GM12878 (cell line): Measurements from ENCODE around the gene CAPRIN2. TPM values are rescaled to one million over a fixed set of nuclear protein-coding genes. Genes with fewer than 3 reads are reported as not detected.
A peak's percentile ranks its signal among the peaks of the same experiment; 100 is the strongest.

Experiments
- ATAC-seq: fragments of 200-7000 bp; cut with Tn5 transposase; 3 replicates; pipeline ENCODE4 v1.9.1; 2020; ENCODE audit warnings: mild to moderate bottlenecking, moderate library complexity
- BruUV-seq: library from RNA; stranded (reverse); fragments of 400-500 nt; replicated peaks from 2 replicates; lab custom pipeline; 2021; lab: Mats Ljungman, UMichigan
- CTCF ChIA-PET: fragments of 300-600 bp; sonication (Branson Sonifier 250); formaldehyde crosslinking; extraction: SDS; loops from one replicate; lab custom pipeline; 2021; ENCODE audit warnings: inconsistent platforms; lab: Yijun Ruan, JAX
- POLR2A ChIA-PET: fragments of 350-600 bp; formaldehyde crosslinking; extraction: SDS; loops from one replicate; lab custom pipeline; 2021; ENCODE audit warnings: inconsistent platforms; lab: Charles Lee
- RAD21 ChIA-PET: fragments of 300-600 bp; sonication (Branson Sonifier 250); formaldehyde crosslinking; loops from one replicate; lab custom pipeline; 2023; ENCODE audit warnings: antibody characterized with exemption; ENCODE audit not compliant: unreplicated experiment; lab: Charles Lee
- SMC1A ChIA-PET: fragments of 300-600 bp; sonication (Branson Sonifier 250); formaldehyde crosslinking; loops from one replicate; lab custom pipeline; 2023; ENCODE audit not compliant: unreplicated experiment, uncharacterized antibody; lab: Charles Lee
- DNase-seq: peaks from one replicate; pipeline ENCODE4 v3.0.0-alpha.2; 2011; ENCODE audit warnings: low read depth, low spot score
- FAIRE-seq: peaks from 3 replicates; lab custom pipeline; 2011; peaks lifted over from hg19 to GRCh38; lab: Jason Lieb, UNC
- H2AFZ ChIP-seq: 2 replicates; pipeline ENCODE4 v1.6.0; 2011; ENCODE audit warnings: low read depth, low read length, control low read depth; ENCODE audit not compliant: control insufficient read depth
- H3K27ac ChIP-seq: 2 replicates; pipeline ENCODE4 v1.5.1; 2011; ENCODE audit warnings: control low read depth; ENCODE audit not compliant: control insufficient read depth, insufficient read depth
- H3K27me3 ChIP-seq, 2 experiments: replicated peaks in 1 of 2; 2 replicates each; pipeline versions ENCODE4 v1.6.0 to v1.6.1; 2011; ENCODE audit warnings: low read length in 1 of 2; ENCODE audit not compliant: control insufficient read depth in 2 of 2, insufficient read depth in 2 of 2
- H3K36me3 ChIP-seq, 2 experiments: 2 replicates each; pipeline ENCODE4 v1.5.1; 2011; ENCODE audit warnings: low read length in 1 of 2; ENCODE audit not compliant: control insufficient read depth in 2 of 2, insufficient read depth in 2 of 2
- H3K4me1 ChIP-seq: 2 replicates; pipeline ENCODE4 v1.6.1; 2011; ENCODE audit warnings: mild to moderate bottlenecking, low read length, moderate library complexity, mixed read lengths; ENCODE audit not compliant: control insufficient read depth, insufficient read depth
- H3K4me2 ChIP-seq: 2 replicates; pipeline ENCODE4 v1.6.0; 2011; ENCODE audit warnings: control low read depth; ENCODE audit not compliant: control insufficient read depth, insufficient read depth
- H3K4me3 ChIP-seq: fragments of 200-600 bp; sonication (generic); 2 replicates; pipeline ENCODE4 v1.5.1; 2016
- H3K79me2 ChIP-seq: 2 replicates; pipeline ENCODE4 v1.6.0; 2011; ENCODE audit warnings: low read length; ENCODE audit not compliant: control insufficient read depth, insufficient read depth
- H3K9ac ChIP-seq: 2 replicates; pipeline ENCODE4 v1.8.0; 2011; ENCODE audit warnings: low read length, control low read depth, mixed read lengths; ENCODE audit not compliant: control insufficient read depth, insufficient read depth
- H3K9me3 ChIP-seq: replicated peaks from 3 replicates; pipeline ENCODE4 v1.5.1; 2011; ENCODE audit warnings: mild to moderate bottlenecking, low read length; ENCODE audit not compliant: control insufficient read depth, insufficient read depth
- H4K20me1 ChIP-seq: 2 replicates; pipeline ENCODE4 v1.6.0; 2011; ENCODE audit not compliant: control insufficient read depth, insufficient read depth
- BACH1 ChIP-seq: fragments of 450-650 bp; IDR thresholded peaks from 2 replicates; pipeline ENCODE4 v1.6.1; 2017; ENCODE audit warnings: mild to moderate bottlenecking, borderline replicate concordance
- BCL11A ChIP-seq: IDR thresholded peaks from 2 replicates; pipeline ENCODE4 v1.6.1; 2011; ENCODE audit warnings: low read depth, low read length
- CHD1 ChIP-seq: IDR thresholded peaks from 2 replicates; pipeline ENCODE4 v1.6.1; 2012; ENCODE audit warnings: low read depth, low read length, improper control_type of control experiment
- E2F8 ChIP-seq: fragments of 450-650 bp; IDR thresholded peaks from 2 replicates; pipeline ENCODE4 v1.6.1; 2018; ENCODE audit warnings: mild to moderate bottlenecking, low read depth, moderate library complexity; ENCODE audit not compliant: partially characterized antibody
- EP300 ChIP-seq, 2 experiments: fragments of 150-350 bp in 1 of 2; IDR thresholded peaks; 2 replicates each; pipeline ENCODE4 v1.6.1; 2011 to 2012; ENCODE audit warnings: low read depth in 2 of 2, low read length in 2 of 2, borderline replicate concordance in 1 of 2, improper control_type of control experiment in 1 of 2, inconsistent platforms in 1 of 2; ENCODE audit not compliant: control insufficient read depth in 1 of 2
- HDAC2 ChIP-seq: fragments of 200-600 bp; sonication (generic); IDR thresholded peaks from 2 replicates; pipeline ENCODE4 v1.6.1; 2017
- KAT2A ChIP-seq: conservative IDR thresholded peaks from 2 replicates; pipeline ENCODE4 v1.6.1; 2011; ENCODE audit warnings: low read depth, low read length; ENCODE audit not compliant: control insufficient read depth
- KDM1A ChIP-seq: fragments of 200-600 bp; sonication (generic); IDR thresholded peaks from 2 replicates; pipeline ENCODE4 v1.6.1; 2016; ENCODE audit warnings: borderline replicate concordance
- LARP7 ChIP-seq: fragments of 450-650 bp; IDR thresholded peaks from 2 replicates; pipeline ENCODE4 v1.6.1; 2017; ENCODE audit warnings: mild to moderate bottlenecking
- MEF2B ChIP-seq: fragments of 450-650 bp; IDR thresholded peaks from 2 replicates; pipeline ENCODE4 v1.6.1; 2018; ENCODE audit warnings: mild to moderate bottlenecking, moderate library complexity; ENCODE audit not compliant: partially characterized antibody, poor library complexity, severe bottlenecking
- MTA3 ChIP-seq: IDR thresholded peaks from 2 replicates; pipeline ENCODE4 v1.6.1; 2012; ENCODE audit warnings: low read length, inconsistent platforms, borderline replicate concordance
- NR2C1 ChIP-seq: fragments of 450-650 bp; IDR thresholded peaks from 2 replicates; pipeline ENCODE4 v1.6.1; 2017; ENCODE audit warnings: antibody characterized with exemption, mild to moderate bottlenecking, moderate library complexity
- RB1 ChIP-seq: fragments of 450-650 bp; formaldehyde crosslinking; IDR thresholded peaks from 2 replicates; pipeline ENCODE4 v1.6.1; 2017; ENCODE audit warnings: mild to moderate bottlenecking, borderline replicate concordance
- RBBP5 ChIP-seq: fragments of 200-600 bp; sonication (generic); conservative IDR thresholded peaks from 2 replicates; pipeline ENCODE4 v1.6.1; 2016
- SP1 ChIP-seq: IDR thresholded peaks from one replicate; pipeline ENCODE4 v1.6.1; 2011; ENCODE audit warnings: low read depth, low read length
- SRF ChIP-seq, 2 experiments: IDR thresholded peaks; 2 replicates each; pipeline ENCODE4 v1.6.1; 2011; ENCODE audit warnings: low read depth in 2 of 2, low read length in 2 of 2, mild to moderate bottlenecking in 1 of 2, moderate library complexity in 1 of 2
- WRNIP1 ChIP-seq: IDR thresholded peaks from 2 replicates; pipeline ENCODE4 v1.6.1; 2011; ENCODE audit warnings: low read depth, low read length, improper control_type of control experiment, borderline replicate concordance
- ZBED1 ChIP-seq: IDR thresholded peaks from 2 replicates; pipeline ENCODE4 v1.6.1; 2016; ENCODE audit warnings: borderline replicate concordance
- WGBS: methylation state at CpG from one replicate; pipeline ENCODE4 v1.1.6; 2016; ENCODE audit warnings: low lambda C conversion rate; ENCODE audit not compliant: insufficient replicate concordance, insufficient coverage; ENCODE audit errors: missing lambda C conversion rate; 5-methylcytosine and 5-hydroxymethylcytosine counted together
- in situ Hi-C: fragments of 300-500 bp; cut with MboI; formaldehyde crosslinking; loops from 9 replicates; pipeline ENCODE4 v1.14.3; 2018; ENCODE audit warnings: mixed read lengths
- intact Hi-C: fragments of 100-400 bp; cut with micrococcal nuclease; formaldehyde crosslinking; loops from one replicate; pipeline ENCODE4 v1.14.2; 2022; ENCODE audit not compliant: unreplicated experiment
- polyA plus RNA-seq, 11 experiments: library from polyadenylated mRNA; depleted of rRNA in 4 of 11; unstranded in 6 of 11; stranded (reverse) in 5 of 11; fragments of >200 nt; fragmentation: Nextera tagmentation in 4 of 11; fragmentation: Illumina TruSeq in 1 of 11; extraction: Ambion mirVana in 4 of 11; extraction: Trizol in 1 of 11; gene quantifications; 1 replicate in 1 of 11; 2 replicates in 10 of 11; pipeline versions ENCODE4 v1.2.1 to v1.2.3, GENCODE V29; 2011 to 2016; ENCODE audit warnings: inconsistent platforms in 2 of 11, missing spikeins in 2 of 11, low read depth in 1 of 11
- total RNA-seq, 4 experiments: library from RNA; depleted of rRNA in 3 of 4; stranded (reverse); fragments of >200 nt in 3 of 4; fragmentation: Illumina TruSeq in 1 of 4; extraction: Trizol in 1 of 4; gene quantifications; 2 replicates each; pipeline versions ENCODE4 v1.2.1 to v1.2.3, GENCODE V29; 2013 to 2021
- TF ChIP-seq, protein P1 (sequence below): fragments of 150-350 bp; IDR thresholded peaks from 2 replicates; pipeline ENCODE4 v1.6.1; 2014; ENCODE audit warnings: mild to moderate bottlenecking, low read depth, low read length
- TF ChIP-seq, protein P2 (sequence below): fragments of 450-650 bp; IDR thresholded peaks from 2 replicates; pipeline ENCODE4 v1.6.1; 2017; ENCODE audit warnings: borderline replicate concordance

CAPRIN2 gene
- total and polyA plus RNA-seq, 10 of the 15 experiments (the other 5 are each of a cell fraction or from before 2014, with no cell fraction given), result 1.2 to 13.6 (median 8.2) TPM

DNA sequence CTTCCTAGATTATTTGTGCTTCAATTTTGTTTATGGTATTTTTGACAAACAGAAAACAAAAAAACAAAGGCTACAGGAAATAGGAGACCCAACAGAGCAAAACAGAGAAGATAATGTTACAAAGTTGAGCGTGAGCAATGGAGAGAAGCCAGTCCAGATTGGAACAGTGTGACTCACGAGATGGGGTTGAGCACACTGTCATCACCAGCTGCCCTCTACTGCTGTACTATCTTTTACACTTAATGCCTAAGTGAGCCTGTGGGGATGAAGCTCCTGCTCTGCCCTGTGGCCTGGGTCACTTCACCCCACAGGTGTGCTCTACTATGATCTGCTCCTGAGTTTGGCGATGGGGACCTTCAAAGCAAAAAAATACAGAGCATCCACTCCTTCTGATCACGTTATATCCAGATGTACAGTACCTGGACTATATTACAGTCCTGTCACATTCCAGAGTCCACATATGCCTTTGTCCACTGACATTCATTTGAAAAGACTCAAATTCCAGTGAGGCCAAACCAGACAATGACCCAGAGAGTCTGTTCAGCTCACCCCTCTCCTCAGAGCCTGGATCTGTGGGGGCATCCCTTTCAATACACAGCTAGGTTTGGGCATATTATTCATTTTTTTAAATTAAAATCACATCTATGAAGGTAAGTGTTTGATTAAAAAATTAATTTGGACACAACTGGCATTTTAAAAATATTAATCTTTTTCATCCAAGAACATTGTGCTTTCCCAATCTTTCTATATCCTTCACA lies 63.5 kb downstream of the CAPRIN2 start:
- CTCF ChIA-PET, result interaction anchor here (0.7 to 1.0 kb wide), 4 partner anchors 10 to 242 kb away, joined by 3 to 4 read pairs (median 4); no protein-coding TSS in a partner anchor
- peak; percentile 59 for ATAC-seq
- DNase-seq, result no peak
- no peak for FAIRE-seq
- intact Hi-C loops, result no loop called here
- no peak overlapping the region for H3K27ac ChIP-seq
- no peak overlapping the region for H3K4me3 ChIP-seq
- 89% methylated on average over 4 of the region's 4 CpGs for WGBS
- no peaks in the 10 kb centered on the region for H3K36me3 ChIP-seq
- POLR2A ChIA-PET, result interaction anchor here (1.4 kb wide), 1 partner anchor 65 kb away, joined by 3 read pairs; no protein-coding TSS in a partner anchor
- RAD21 ChIA-PET, result interaction anchor here (0.8 to 1.9 kb wide), 2 partner anchors 40 to 63 kb away, joined by 3 to 9 read pairs; partner anchors contain the start of gene CAPRIN2
- H3K9me3 ChIP-seq, result no peaks in the 10 kb centered on the region
- BruUV-seq, result no TSS peak
- no peak overlapping the region for H2AFZ ChIP-seq
- SMC1A ChIA-PET, result interaction anchor here (0.8 to 1.4 kb wide), 4 partner anchors 15 to 62 kb away, joined by 3 to 4 read pairs (median 3); no protein-coding TSS in a partner anchor
- H4K20me1 ChIP-seq, result no peaks in the 10 kb centered on the region
- H3K79me2 ChIP-seq, result peaks cover 30% of the 10 kb centered on the region
- no peak for TF ChIP-seq EP300 (IDR thresholded peaks at IDR 0.05; ENCODE audit: borderline replicate concordance in 1 of 2, control insufficient read depth in 1 of 2, low read depth in 2 of 2, low read length in 2 of 2)
- no peak for TF ChIP-seq HDAC2
- no peak for TF ChIP-seq SRF (IDR thresholded peaks at IDR 0.05; ENCODE audit: low read depth in 2 of 2, low read length in 2 of 2)
- TF ChIP-seq LARP7, result no peak
- no peak for TF ChIP-seq RB1
- TF ChIP-seq MTA3, result no peak
- no peak for TF ChIP-seq NR2C1
- no peak for TF ChIP-seq MEF2B
- TF ChIP-seq ZBED1, result no peak
- TF ChIP-seq CHD1, result no peak
- no peak for TF ChIP-seq WRNIP1
- TF ChIP-seq, protein P1, sequence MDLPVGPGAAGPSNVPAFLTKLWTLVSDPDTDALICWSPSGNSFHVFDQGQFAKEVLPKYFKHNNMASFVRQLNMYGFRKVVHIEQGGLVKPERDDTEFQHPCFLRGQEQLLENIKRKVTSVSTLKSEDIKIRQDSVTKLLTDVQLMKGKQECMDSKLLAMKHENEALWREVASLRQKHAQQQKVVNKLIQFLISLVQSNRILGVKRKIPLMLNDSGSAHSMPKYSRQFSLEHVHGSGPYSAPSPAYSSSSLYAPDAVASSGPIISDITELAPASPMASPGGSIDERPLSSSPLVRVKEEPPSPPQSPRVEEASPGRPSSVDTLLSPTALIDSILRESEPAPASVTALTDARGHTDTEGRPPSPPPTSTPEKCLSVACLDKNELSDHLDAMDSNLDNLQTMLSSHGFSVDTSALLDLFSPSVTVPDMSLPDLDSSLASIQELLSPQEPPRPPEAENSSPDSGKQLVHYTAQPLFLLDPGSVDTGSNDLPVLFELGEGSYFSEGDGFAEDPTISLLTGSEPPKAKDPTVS, result no peak
- TF ChIP-seq BACH1, result no peak
- TF ChIP-seq KDM1A, result no peak
- TF ChIP-seq E2F8, result no peak
- no peak for TF ChIP-seq SP1
- TF ChIP-seq KAT2A, result no peak
- TF ChIP-seq, protein P2, sequence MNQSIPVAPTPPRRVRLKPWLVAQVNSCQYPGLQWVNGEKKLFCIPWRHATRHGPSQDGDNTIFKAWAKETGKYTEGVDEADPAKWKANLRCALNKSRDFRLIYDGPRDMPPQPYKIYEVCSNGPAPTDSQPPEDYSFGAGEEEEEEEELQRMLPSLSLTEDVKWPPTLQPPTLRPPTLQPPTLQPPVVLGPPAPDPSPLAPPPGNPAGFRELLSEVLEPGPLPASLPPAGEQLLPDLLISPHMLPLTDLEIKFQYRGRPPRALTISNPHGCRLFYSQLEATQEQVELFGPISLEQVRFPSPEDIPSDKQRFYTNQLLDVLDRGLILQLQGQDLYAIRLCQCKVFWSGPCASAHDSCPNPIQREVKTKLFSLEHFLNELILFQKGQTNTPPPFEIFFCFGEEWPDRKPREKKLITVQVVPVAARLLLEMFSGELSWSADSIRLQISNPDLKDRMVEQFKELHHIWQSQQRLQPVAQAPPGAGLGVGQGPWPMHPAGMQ, result no peak
- no peak for TF ChIP-seq RBBP5
- TF ChIP-seq BCL11A, result no peak
- no peaks in the 10 kb centered on the region for H3K27me3 ChIP-seq
- peaks cover 4% of the 10 kb centered on the region for H3K4me1 ChIP-seq
- no peak overlapping the region for H3K9ac ChIP-seq
- H3K4me2 ChIP-seq, result no peak overlapping the region
- in situ Hi-C loops, result no loop called here
